ENCODE measurements around the gene CTNND2. TPM values are rescaled to one million over a fixed set of nuclear protein-coding genes. Genes with fewer than 3 reads are reported as not detected.

The CTNND2 gene
- total and polyA plus RNA-seq, 4 donors = 0.05 to 0.50 (median 0.27) TPM

GRCh38 chr5:11172484-11172883 lies 731.8 kb downstream of the CTNND2 start:
- H3K27me3 ChIP-seq (ENCODE audit: control insufficient read depth in 4 of 4, insufficient read depth in 4 of 4, low read length in 3 of 4) = peaks cover 0 to 8% (median 2%) of the 10 kb centered on the region in 4 donors
- DNase-seq (ENCODE audit: low spot score) = no peak
- no peak overlapping the region for H3K9ac ChIP-seq (ENCODE audit: low read depth in 1 of 2, low read length in 2 of 2)
- no peaks in the 10 kb centered on the region for H3K4me1 ChIP-seq (ENCODE audit: control insufficient read depth in 4 of 4, insufficient read depth in 4 of 4, low read length in 3 of 4)
- no peak for TF ChIP-seq RXRA (IDR thresholded peaks at IDR 0.05)
- TF ChIP-seq JUND (IDR thresholded peaks at IDR 0.05) = no peak
- TF ChIP-seq FOXA2 (IDR thresholded peaks at IDR 0.05) = no peak
- TF ChIP-seq TAF1 (conservative IDR thresholded peaks at IDR 0.05) = no peak
- 58% methylated on average over 5 of the region's 5 CpGs for WGBS
- H3K36me3 ChIP-seq (ENCODE audit: control insufficient read depth in 4 of 4, insufficient read depth in 3 of 4, low read depth in 1 of 4, low read length in 3 of 4) = no peaks in the 10 kb centered on the region
- no peak overlapping the region for H3K27ac ChIP-seq (ENCODE audit: low read depth in 1 of 2, low read length in 2 of 2)
- H3K4me3 ChIP-seq (ENCODE audit: low read depth in 1 of 3, low read length in 3 of 3) = no peak overlapping the region
- no peaks in the 10 kb centered on the region for H3K9me3 ChIP-seq (ENCODE audit: control insufficient read depth in 4 of 4, low read length in 3 of 4)

GRCh38 chr5:11171236-11171635 lies 733.0 kb downstream of the CTNND2 start:
- 91% methylated on average over 1 of the region's 1 CpG for WGBS
- Histone ChIP-seq H3K9ac (ENCODE audit: low read depth in 1 of 2, low read length in 2 of 2) (no peak overlapping the region), H3K4me1 (ENCODE audit: control insufficient read depth in 4 of 4, insufficient read depth in 4 of 4, low read length in 3 of 4) (no peaks in the 10 kb centered on the region), H3K4me3 (ENCODE audit: low read depth in 1 of 3, low read length in 3 of 3) (no peak overlapping the region), H3K27me3 (ENCODE audit: control insufficient read depth in 4 of 4, insufficient read depth in 4 of 4, low read length in 3 of 4) (peaks cover 0 to 8% (median 2%) of the 10 kb centered on the region in 4 donors), H3K27ac (ENCODE audit: low read depth in 1 of 2, low read length in 2 of 2) (no peak overlapping the region), H3K9me3 (ENCODE audit: control insufficient read depth in 4 of 4, low read length in 3 of 4) (no peaks in the 10 kb centered on the region), H3K36me3 (ENCODE audit: control insufficient read depth in 4 of 4, insufficient read depth in 3 of 4, low read depth in 1 of 4, low read length in 3 of 4) (no peaks in the 10 kb centered on the region)
- no peak for DNase-seq (ENCODE audit: low spot score)
- TF ChIP-seq NR2F2 (IDR thresholded peaks at IDR 0.05) (no peak), HNF4G (IDR thresholded peaks at IDR 0.05) (no peak), CTCF (IDR thresholded peaks at IDR 0.05; ENCODE audit: low read depth, low read length, missing input control) (no peak)

GRCh38 chr5:11166923-11167322 lies 737.3 kb downstream of the CTNND2 start:
- no peak for TF ChIP-seq FOXA2 (IDR thresholded peaks at IDR 0.05)
- TF ChIP-seq GABPA (IDR thresholded peaks at IDR 0.05 in 1 of 2, conservative IDR thresholded peaks at IDR 0.05 in 1 of 2) = no peak
- TF ChIP-seq FOXA1 (IDR thresholded peaks at IDR 0.05) = no peak
- TF ChIP-seq HNF4A (conservative IDR thresholded peaks at IDR 0.05) = no peak
- no peak for TF ChIP-seq YY1 (IDR thresholded peaks at IDR 0.05)
- TF ChIP-seq SP1 (IDR thresholded peaks at IDR 0.05) = no peak
- TF ChIP-seq CTCF (IDR thresholded peaks at IDR 0.05; ENCODE audit: low read depth, low read length, missing input control) = no peak
- no peak for TF ChIP-seq ZBTB33 (IDR thresholded peaks at IDR 0.05)
- TF ChIP-seq RAD21 (IDR thresholded peaks at IDR 0.05) = no peak
- no peak for TF ChIP-seq JUND (IDR thresholded peaks at IDR 0.05)
- no peak for TF ChIP-seq TAF1 (conservative IDR thresholded peaks at IDR 0.05)
- TF ChIP-seq RXRA (IDR thresholded peaks at IDR 0.05) = no peak
- no peak for TF ChIP-seq EGR1 (IDR thresholded peaks at IDR 0.05; ENCODE audit: low read depth in 2 of 2)
- no peak for TF ChIP-seq NR2F2 (IDR thresholded peaks at IDR 0.05)
- TF ChIP-seq REST (IDR thresholded peaks at IDR 0.05) = no peak
- TF ChIP-seq HNF4G (IDR thresholded peaks at IDR 0.05) = no peak
- no peak for TF ChIP-seq MAX (IDR thresholded peaks at IDR 0.05)
- no peak for TF ChIP-seq ATF3 (IDR thresholded peaks at IDR 0.05)
- Histone ChIP-seq H3K4me3 (ENCODE audit: low read depth in 1 of 3, low read length in 3 of 3) (no peak overlapping the region), H3K27ac (ENCODE audit: low read depth in 1 of 2, low read length in 2 of 2) (no peak overlapping the region), H3K36me3 (ENCODE audit: control insufficient read depth in 4 of 4, insufficient read depth in 3 of 4, low read depth in 1 of 4, low read length in 3 of 4) (no peaks in the 10 kb centered on the region), H3K9me3 (ENCODE audit: control insufficient read depth in 4 of 4, low read length in 3 of 4) (no peaks in the 10 kb centered on the region), H3K4me1 (ENCODE audit: control insufficient read depth in 4 of 4, insufficient read depth in 4 of 4, low read length in 3 of 4) (no peaks in the 10 kb centered on the region), H3K27me3 (ENCODE audit: control insufficient read depth in 4 of 4, insufficient read depth in 4 of 4, low read length in 3 of 4) (peaks cover 0 to 3% (median 0%) of the 10 kb centered on the region in 4 donors), H3K9ac (ENCODE audit: low read depth in 1 of 2, low read length in 2 of 2) (no peak overlapping the region)
- 81% methylated on average over 7 of the region's 7 CpGs for WGBS
- DNase-seq (ENCODE audit: low spot score) = no peak
